Mononuclear cell (primary cell): Measurements from ENCODE around the gene SLC16A12. TPM values are rescaled to one million over a fixed set of nuclear protein-coding genes. Genes with fewer than 3 reads are reported as not detected.

ENCODE experiments used
- H3K27me3 ChIP-seq: 2 replicates; pipeline ENCODE4 v1.6.0; 2011; ENCODE audit warnings: low read length, control low read depth; ENCODE audit not compliant: insufficient read depth
- H3K4me1 ChIP-seq: 2 replicates; pipeline ENCODE4 v1.5.1; 2011; ENCODE audit warnings: mild to moderate bottlenecking, low read length, control low read depth; ENCODE audit not compliant: insufficient read depth
- H3K4me3 ChIP-seq: 2 replicates; pipeline ENCODE4 v1.5.1; 2011; ENCODE audit warnings: mild to moderate bottlenecking, low read length, moderate library complexity
- H3K9me3 ChIP-seq: 2 replicates; pipeline ENCODE4 v1.5.1; 2011; ENCODE audit warnings: low read depth, mild to moderate bottlenecking, control low read depth, low read length
- total RNA-seq: library from RNA; depleted of rRNA; stranded (reverse); fragments of >200 nt; gene quantifications from one replicate; pipeline ENCODE4 v1.2.3, GENCODE V29; 2012

Gene SLC16A12
- total RNA-seq, 1 donor, result not detected

- H3K9me3 ChIP-seq, result no peaks in the 10 kb centered on the region
- H3K4me3 ChIP-seq, result no peak overlapping the region
- no peaks in the 10 kb centered on the region for H3K4me1 ChIP-seq
- H3K27me3 ChIP-seq, result no peaks in the 10 kb centered on the region
These were observed 30.7 kb downstream of the SLC16A12 start for GRCh38 chr10:89504691-89505090.

- H3K4me3 ChIP-seq, result no peak overlapping the region
- no peaks in the 10 kb centered on the region for H3K27me3 ChIP-seq
- no peaks in the 10 kb centered on the region for H3K4me1 ChIP-seq
- H3K9me3 ChIP-seq, result no peaks in the 10 kb centered on the region
These were observed 31.6 kb downstream of the SLC16A12 start for GRCh38 chr10:89503652-89504370.

GRCh38 chr10:89503151-89503550 lies 32.2 kb downstream of the SLC16A12 start:
- Histone ChIP-seq H3K9me3 (no peaks in the 10 kb centered on the region), H3K4me3 (no peak overlapping the region), H3K27me3 (no peaks in the 10 kb centered on the region), H3K4me1 (no peaks in the 10 kb centered on the region)

GRCh38 chr10:89502549-89502948 lies 32.8 kb downstream of the SLC16A12 start:
- Histone ChIP-seq H3K27me3 (no peaks in the 10 kb centered on the region), H3K4me3 (no peak overlapping the region), H3K9me3 (no peaks in the 10 kb centered on the region), H3K4me1 (no peaks in the 10 kb centered on the region)

GRCh38 chr10:89494575-89494974 lies 40.8 kb downstream of the SLC16A12 start:
- Histone ChIP-seq H3K4me1 (no peaks in the 10 kb centered on the region), H3K9me3 (no peaks in the 10 kb centered on the region), H3K4me3 (no peak overlapping the region), H3K27me3 (peaks cover 8% of the 10 kb centered on the region)

GRCh38 chr10:89494068-89494467 lies 41.3 kb downstream of the SLC16A12 start:
- H3K27me3 ChIP-seq, result peaks cover 8% of the 10 kb centered on the region
- H3K4me1 ChIP-seq, result no peaks in the 10 kb centered on the region
- H3K4me3 ChIP-seq, result no peak overlapping the region
- no peaks in the 10 kb centered on the region for H3K9me3 ChIP-seq

- H3K9me3 ChIP-seq, result no peaks in the 10 kb centered on the region
- H3K27me3 ChIP-seq, result peaks cover 12% of the 10 kb centered on the region
- no peak overlapping the region for H3K4me3 ChIP-seq
- no peaks in the 10 kb centered on the region for H3K4me1 ChIP-seq
These were observed 43.5 kb downstream of the SLC16A12 start for GRCh38 chr10:89491932-89492331.

- H3K4me3 ChIP-seq, result no peak overlapping the region
- no peaks in the 10 kb centered on the region for H3K4me1 ChIP-seq
- no peaks in the 10 kb centered on the region for H3K9me3 ChIP-seq
- peaks cover 8% of the 10 kb centered on the region for H3K27me3 ChIP-seq
These were observed 44.6 kb downstream of the SLC16A12 start for GRCh38 chr10:89490596-89491335.

- no peaks in the 10 kb centered on the region for H3K27me3 ChIP-seq
- H3K9me3 ChIP-seq, result no peaks in the 10 kb centered on the region
- H3K4me3 ChIP-seq, result no peak overlapping the region
- H3K4me1 ChIP-seq, result peaks cover 4% of the 10 kb centered on the region
These were observed 53.1 kb downstream of the SLC16A12 start for GRCh38 chr10:89482256-89482655.

- Histone ChIP-seq H3K4me3 (no peak overlapping the region), H3K9me3 (no peaks in the 10 kb centered on the region), H3K27me3 (no peaks in the 10 kb centered on the region)
These were observed 53.7 kb downstream of the SLC16A12 start for GRCh38 chr10:89481662-89482061.

GRCh38 chr10:89479771-89480446 lies 55.5 kb downstream of the SLC16A12 start:
- H3K4me3 ChIP-seq, result no peak overlapping the region
- H3K4me1 ChIP-seq, result peaks cover 4% of the 10 kb centered on the region

More at GRCh38 chr10:89481662-89482061, 53.7 kb downstream of the SLC16A12 start:
- H3K4me1 ChIP-seq, result peaks cover 4% of the 10 kb centered on the region

GRCh38 chr10:89478739-89479654 lies 56.4 kb downstream of the SLC16A12 start:
- no peaks in the 10 kb centered on the region for H3K27me3 ChIP-seq
- no peaks in the 10 kb centered on the region for H3K9me3 ChIP-seq
- H3K4me3 ChIP-seq, result no peak overlapping the region
- H3K4me1 ChIP-seq, result peaks cover 4% of the 10 kb centered on the region

More at GRCh38 chr10:89479771-89480446, 55.5 kb downstream of the SLC16A12 start:
- H3K27me3 ChIP-seq, result no peaks in the 10 kb centered on the region
- H3K9me3 ChIP-seq, result no peaks in the 10 kb centered on the region

- no peak overlapping the region for H3K4me3 ChIP-seq
- no peaks in the 10 kb centered on the region for H3K9me3 ChIP-seq
- no peaks in the 10 kb centered on the region for H3K27me3 ChIP-seq
These were observed 57.2 kb downstream of the SLC16A12 start for GRCh38 chr10:89478085-89478738.

GRCh38 chr10:89476150-89476549 lies 59.2 kb downstream of the SLC16A12 start:
- Histone ChIP-seq H3K4me1 (peaks cover 4% of the 10 kb centered on the region), H3K4me3 (no peak overlapping the region), H3K27me3 (no peaks in the 10 kb centered on the region), H3K9me3 (no peaks in the 10 kb centered on the region)

More at GRCh38 chr10:89478085-89478738, 57.2 kb downstream of the SLC16A12 start:
- peaks cover 4% of the 10 kb centered on the region for H3K4me1 ChIP-seq
